GM13976 (cell line): ENCODE measurements around the gene OR4F6.
"Not testable (repeated sequence)": the region's sequence is repeated elsewhere in the genome, so short reads cannot be mapped to it uniquely, and the experiment has no call there.

Experiments
- DNase-seq: peaks from one replicate; pipeline ENCODE4 v3.0.0; 2012; ENCODE audit warnings: low spot score
- CTCF ChIP-seq: IDR thresholded peaks from 2 replicates; pipeline ENCODE4 v1.5.1; 2012; ENCODE audit warnings: borderline replicate concordance, mild to moderate bottlenecking; ENCODE audit not compliant: insufficient read depth; ENCODE audit errors: extremely low read depth, missing control alignments, control extremely low read depth
- in situ Hi-C: fragments of 300-500 bp; cut with MboI; formaldehyde crosslinking; loops from one replicate; pipeline ENCODE4 v1.12.0; 2022; ENCODE audit warnings: low sequenced_read_pairs, mixed read lengths, inconsistent platforms; ENCODE audit not compliant: unreplicated experiment

The OR4F6 gene

GRCh38 chr15:101803209-101803608 is at the start of gene OR4F6:
Gene OR4F6 (plus strand): TSS chr15:101803509. CDS start chr15:101805720, 2,211 bp downstream.
- TF ChIP-seq CTCF: no peak
- in situ Hi-C loops: no loop called here
- no peak for DNase-seq

DNA sequence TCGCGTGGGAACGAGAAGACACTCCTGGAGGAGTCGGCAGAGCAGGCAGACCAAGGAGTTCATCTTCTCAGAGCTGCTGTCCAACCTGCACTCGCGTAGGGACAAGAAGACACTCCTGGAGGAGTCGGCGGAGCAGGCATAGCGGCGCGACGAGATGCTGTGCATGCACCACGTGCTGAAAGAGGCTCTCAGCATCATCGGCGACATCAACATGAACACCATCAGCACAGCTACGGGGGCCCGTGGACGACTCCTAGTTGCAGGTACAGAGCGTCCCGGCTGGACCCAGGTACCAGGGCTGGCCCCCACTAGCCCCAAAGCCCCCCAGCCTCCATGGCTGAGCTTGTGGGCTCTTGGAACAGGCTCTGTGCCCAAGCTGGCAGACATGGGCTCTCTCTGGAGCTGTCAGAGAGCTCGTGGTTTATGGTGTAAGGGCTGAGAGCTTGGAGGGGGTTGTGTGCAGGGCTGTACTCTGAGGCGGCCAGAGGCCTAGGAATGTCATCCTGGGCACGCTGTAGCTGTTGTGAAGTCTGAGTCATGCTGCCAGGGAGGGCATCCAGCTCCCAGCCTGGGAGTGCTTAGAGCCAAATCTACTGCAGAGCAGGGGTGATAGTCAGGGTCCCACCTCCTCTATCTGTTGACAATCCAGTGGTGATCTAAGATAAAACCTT is 38.5 kb upstream of the OR4F6 start:
- in situ Hi-C loops: not testable (repeated sequence)
- DNase-seq: peak; percentile 3

DNA sequence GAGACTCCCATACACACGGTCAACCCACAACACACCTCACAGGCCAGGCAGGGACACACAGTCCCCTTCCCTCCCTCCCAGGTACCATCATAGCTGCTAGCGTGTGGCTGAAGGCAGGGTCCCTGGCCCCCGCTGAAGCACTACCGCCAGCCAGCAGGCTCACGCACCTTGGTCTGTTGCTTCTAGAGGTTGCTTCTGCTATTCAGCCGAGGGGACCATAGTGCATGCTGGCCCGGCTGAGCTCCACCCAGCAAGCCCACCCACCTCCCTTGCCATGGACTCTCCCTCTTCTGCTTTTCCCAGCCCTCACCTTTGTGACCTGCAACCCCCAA is 38.0 kb upstream of the OR4F6 start:
- peak; percentile 1 for DNase-seq
- in situ Hi-C loops: not testable (repeated sequence)

DNA sequence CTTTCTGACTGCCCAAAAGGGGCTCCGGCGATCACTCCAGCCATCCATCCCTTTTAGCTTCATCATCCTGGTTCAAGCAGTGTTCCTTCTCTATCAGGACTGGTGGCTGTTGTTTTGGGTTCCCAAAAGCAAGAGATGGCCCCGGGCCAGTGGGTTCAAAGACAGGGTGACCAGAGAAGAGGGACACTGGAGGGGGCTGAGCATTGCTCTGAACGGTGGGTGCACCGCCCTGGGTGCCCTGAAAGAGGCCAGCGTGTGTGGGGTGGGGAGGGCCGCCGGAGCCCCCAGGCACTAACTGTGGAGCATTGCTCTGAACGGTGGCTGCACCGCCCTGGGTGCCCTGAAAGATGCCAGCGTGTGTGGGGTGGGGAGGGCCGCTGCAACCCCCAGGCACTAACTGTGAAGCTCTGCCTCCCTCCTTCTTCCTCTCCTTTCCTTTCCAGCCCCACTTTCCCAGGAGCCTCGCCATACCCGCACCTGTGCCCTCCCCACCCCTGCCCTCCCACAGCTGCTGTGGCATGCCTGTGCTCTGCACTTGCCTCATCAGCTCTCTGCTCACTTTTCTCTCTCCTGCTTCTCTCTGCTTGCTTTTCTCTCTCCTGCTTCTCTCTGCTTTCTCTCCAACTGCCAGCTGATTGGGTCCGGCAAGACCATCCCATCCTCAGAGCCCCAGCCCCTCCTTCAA is 37.4 kb upstream of the OR4F6 start:
- peak; percentile 24 for DNase-seq
- in situ Hi-C loops: no loop called here
- no peak for TF ChIP-seq CTCF

GRCh38 chr15:101767083-101767640 is 36.1 kb upstream of the OR4F6 start:
- in situ Hi-C loops, DNase-seq: not testable (repeated sequence)

GRCh38 chr15:101772921-101773320 is 30.4 kb upstream of the OR4F6 start:
- no peak for DNase-seq
- TF ChIP-seq CTCF: no peak
- in situ Hi-C loops: no loop called here

DNA sequence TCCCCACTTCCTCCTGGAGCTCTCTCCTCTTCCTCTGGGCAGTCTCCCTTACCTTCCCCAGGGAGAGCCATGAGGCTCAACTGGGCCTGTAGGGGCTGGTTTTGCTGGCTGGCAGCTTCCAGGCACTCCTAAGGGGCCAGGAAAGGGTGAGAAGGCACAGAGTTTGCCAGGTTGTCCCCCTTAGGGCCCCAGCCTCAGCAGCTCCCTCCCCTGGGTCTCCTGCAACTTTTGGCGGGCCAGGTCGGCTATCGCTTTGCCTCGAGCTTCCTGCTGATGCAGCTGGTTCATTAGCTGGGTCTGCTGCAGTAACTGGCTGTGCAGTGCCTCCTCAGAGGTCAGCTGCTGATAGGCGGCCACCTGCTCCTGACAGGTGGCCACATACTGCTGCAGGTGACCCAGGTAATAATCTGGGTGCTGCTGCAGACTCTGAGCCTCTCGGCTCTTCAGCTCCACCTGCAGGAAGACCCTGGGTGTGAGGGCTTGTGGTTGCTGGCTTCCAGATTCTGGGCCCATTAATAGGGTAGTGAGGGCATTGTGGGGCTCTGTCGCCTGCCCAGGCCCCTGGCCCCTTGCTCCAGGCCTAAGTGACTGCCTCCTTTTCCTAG is 29.7 kb upstream of the OR4F6 start:
- DNase-seq: no peak
- TF ChIP-seq CTCF: peak; percentile 25
- in situ Hi-C loops: no loop called here

- no peak for TF ChIP-seq CTCF
- no peak for DNase-seq
- in situ Hi-C loops: no loop called here
These were observed 28.2 kb upstream of the OR4F6 start for GRCh38 chr15:101775136-101775535.

- DNase-seq, in situ Hi-C loops: not testable (repeated sequence)
These were observed 24.7 kb upstream of the OR4F6 start for GRCh38 chr15:101778576-101778975.

DNA sequence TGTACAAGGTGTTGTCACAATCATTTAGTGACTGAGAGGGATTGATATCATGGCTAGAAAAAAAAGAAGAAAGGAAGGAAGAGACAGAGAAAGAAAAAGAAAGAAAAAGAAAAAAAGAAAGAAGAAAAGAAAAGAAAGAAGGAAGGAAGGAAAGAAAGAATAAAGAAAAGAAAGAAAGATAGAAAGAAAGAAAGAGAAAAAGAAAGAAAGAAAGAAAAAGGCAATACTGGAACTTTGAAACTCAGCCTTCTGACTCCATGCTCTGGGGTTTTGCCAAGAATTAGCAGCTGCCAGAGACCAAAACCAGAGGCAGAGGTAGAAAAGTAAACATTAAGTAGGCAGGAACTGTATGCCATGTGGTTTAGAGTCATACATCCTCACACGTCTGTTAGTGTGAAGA is 23.1 kb upstream of the OR4F6 start:
- DNase-seq, in situ Hi-C loops: not testable (repeated sequence)
